DND-41 (cell line): ENCODE results near the gene ADCK1.

ENCODE experiments used
- EZH2 ChIP-seq: IDR thresholded peaks from 3 replicates; pipeline ENCODE4 v1.6.1; 2012; ENCODE audit warnings: borderline replicate concordance, low read depth, mild to moderate bottlenecking, moderate library complexity, low read length, inconsistent platforms; ENCODE audit not compliant: severe bottlenecking
- TF ChIP-seq, protein P1 (sequence below): IDR thresholded peaks from 2 replicates; pipeline ENCODE4 v1.5.1; 2012; ENCODE audit warnings: borderline replicate concordance, low read length, moderate library complexity, mild to moderate bottlenecking; ENCODE audit not compliant: poor library complexity, severe bottlenecking; ENCODE audit errors: extremely low read depth

DNA sequence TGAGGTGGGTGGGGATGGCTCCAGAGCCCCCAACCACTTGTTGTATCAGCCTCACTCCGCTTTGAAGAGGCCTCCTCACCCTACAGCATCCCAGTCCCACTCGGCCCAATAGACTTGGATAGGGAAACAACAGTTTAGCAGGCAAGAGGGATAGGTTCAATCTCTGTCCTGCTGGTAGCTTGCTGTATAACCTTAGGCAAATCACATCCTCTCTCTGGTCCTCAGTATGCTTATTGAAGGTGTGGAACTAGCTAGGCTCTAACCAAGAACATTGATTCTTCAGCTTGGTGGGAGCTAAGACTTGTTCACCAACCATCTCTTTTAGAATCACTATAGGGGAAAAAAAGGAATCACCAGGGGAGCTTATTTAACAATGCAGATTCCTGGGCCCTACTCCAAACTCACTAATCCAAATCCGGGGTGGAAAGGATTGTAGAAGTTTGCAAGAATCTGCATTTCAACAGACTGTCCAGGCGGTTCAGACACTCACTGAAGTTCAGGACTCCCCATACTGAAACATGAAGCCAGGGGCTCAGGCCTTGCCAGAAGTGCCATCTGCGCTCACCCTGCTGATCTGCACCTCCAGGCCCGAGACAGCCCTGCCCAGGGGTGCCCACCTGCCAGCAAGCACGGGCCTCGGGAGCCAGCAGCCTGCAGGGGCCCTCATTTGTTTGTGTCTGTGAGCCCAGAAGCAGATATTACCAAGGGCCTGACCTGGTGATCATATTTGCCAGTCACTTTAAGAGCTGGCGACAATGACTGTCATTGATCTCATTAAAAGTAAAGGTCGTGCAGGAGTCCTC is 113.0 kb downstream of the ADCK1 start:
- TF ChIP-seq, protein P1, sequence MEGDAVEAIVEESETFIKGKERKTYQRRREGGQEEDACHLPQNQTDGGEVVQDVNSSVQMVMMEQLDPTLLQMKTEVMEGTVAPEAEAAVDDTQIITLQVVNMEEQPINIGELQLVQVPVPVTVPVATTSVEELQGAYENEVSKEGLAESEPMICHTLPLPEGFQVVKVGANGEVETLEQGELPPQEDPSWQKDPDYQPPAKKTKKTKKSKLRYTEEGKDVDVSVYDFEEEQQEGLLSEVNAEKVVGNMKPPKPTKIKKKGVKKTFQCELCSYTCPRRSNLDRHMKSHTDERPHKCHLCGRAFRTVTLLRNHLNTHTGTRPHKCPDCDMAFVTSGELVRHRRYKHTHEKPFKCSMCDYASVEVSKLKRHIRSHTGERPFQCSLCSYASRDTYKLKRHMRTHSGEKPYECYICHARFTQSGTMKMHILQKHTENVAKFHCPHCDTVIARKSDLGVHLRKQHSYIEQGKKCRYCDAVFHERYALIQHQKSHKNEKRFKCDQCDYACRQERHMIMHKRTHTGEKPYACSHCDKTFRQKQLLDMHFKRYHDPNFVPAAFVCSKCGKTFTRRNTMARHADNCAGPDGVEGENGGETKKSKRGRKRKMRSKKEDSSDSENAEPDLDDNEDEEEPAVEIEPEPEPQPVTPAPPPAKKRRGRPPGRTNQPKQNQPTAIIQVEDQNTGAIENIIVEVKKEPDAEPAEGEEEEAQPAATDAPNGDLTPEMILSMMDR = no peak
- no peak for TF ChIP-seq EZH2
